Activated naive CD4-positive, alpha-beta T cell treated with Interleukin-2 at 50 U/mL for 16 hours (primary cell): ENCODE measurements around the gene JMJD8.

ENCODE experiments used
- DNase-seq: peaks from one replicate; pipeline ENCODE4 v3.0.0-alpha.2; 2020

JMJD8 gene

DNA sequence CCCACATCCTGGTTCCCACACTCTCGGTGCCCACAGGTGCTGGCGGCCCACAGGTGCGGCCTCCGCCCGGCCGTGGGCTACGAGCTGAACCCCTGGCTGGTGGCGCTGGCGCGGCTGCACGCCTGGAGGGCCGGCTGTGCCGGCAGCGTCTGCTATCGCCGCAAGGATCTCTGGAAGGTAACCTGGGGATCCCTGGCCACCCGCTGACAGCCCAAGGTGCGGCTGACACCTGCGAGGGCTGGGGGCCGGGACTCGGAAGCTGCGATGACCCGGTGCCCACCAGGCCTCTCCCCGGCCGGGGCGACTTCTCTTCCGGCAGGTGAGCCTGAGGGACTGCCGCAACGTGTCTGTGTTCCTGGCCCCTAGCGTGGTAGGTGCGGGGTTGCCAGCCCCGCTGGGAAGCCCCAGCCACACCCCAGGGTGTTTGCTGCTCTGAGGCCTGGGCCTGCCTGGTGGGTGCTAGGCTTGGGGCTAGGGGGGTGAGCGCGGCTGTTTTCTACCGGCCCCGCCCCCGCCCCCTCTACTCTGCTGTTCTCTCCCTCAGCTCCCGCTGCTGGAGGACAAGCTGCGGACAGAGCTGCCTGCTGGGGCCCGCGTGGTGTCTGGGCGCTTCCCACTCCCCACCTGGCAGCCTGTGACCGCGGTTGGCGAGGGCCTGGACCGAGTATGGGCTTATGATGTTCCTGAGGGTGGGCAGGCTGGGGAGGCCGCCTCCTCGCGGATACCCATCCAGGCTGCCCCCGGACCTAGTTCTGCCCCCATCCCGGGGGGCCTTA is 37.8 kb upstream of the JMJD8 start:
- no peak for DNase-seq

- peak; percentile 72 for DNase-seq
These were observed 37.0 kb upstream of the JMJD8 start, which contains the start of gene ANTKMT for GRCh38 chr16:720990-721764. TSS of gene ANTKMT (plus strand) at chr16:721146. CDS start at chr16:721275, 129 bp downstream.

DNA sequence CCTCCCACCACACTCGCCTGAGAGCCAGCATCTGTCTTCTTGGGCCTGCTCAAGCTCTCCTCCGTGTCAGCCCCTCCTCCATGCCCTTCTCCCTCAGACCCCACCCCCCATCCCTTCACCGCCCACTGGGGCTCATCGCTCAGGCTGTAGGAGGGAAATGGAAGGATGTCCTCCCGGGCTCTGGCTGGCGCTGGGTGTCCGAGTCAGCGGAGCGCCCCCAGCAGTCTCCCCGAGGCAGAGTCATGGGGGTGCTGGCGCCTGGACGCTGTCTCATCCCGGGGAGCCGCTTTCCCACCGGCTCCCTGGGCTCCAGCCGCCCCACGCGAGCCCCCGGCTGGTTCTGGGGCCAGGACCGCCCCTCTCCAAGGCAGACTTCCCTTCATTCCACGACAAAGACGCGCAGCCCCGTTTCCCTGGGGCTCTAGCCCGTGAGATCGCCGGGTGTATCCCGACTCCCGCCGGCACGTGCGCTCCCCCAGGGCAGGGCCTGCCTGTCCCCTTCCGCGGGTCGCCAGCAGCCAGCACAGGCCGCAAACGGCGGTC is 36.4 kb upstream of the JMJD8 start:
- DNase-seq: peak; percentile 35

- DNase-seq: no peak
These were observed 35.8 kb upstream of the JMJD8 start for GRCh38 chr16:719815-720446.

DNA sequence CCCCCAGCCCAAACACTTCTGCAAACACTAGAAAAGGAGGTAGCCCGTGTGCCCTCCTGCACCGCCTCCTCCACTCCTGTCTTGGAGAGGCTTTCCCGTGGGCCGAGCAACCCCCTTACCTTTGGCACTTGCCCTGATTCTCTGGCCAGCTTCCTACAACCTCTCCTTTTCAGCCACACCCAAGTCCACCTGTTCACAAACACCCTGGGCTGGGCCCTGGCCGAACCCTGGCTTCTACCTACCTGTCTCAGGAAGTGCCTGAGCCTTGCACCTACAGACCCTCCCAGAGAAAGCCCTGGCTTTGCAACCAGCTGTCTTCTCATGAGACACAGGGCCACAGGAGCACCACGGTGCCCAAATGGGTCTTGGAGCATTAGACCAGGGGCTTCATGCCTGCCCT is 34.8 kb upstream of the JMJD8 start:
- DNase-seq: no peak

- DNase-seq: no peak
These were observed 34.3 kb upstream of the JMJD8 start for GRCh38 chr16:718389-718788.

- DNase-seq: no peak
These were observed 33.5 kb upstream of the JMJD8 start for GRCh38 chr16:717450-718245.

DNA sequence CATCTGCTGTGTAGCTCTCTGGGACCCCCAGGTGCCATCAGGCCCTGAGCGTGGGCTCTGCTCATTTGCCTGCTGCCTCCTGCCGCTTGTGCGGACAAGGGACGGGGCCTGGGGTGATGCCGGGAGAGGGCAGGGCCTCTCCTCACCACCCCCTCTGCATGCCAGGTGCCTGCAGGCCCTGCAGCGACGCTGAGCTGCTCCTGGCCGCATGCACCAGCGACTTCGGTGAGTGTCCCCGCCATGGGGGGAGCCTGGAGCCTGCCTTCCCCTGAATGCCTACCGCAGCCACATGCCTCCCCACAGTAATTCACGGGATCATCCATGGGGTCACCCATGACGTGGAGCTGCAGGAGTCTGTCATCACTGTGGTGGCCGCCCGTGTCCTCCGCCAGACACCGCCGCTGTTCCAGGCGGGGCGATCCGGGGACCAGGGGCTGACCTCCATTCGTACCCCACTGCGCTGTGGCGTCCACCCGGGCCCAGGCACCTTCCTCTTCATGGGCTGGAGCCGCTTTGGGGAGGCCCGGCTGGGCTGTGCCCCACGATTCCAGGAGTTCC is 32.7 kb upstream of the JMJD8 start:
- DNase-seq: no peak

DNA sequence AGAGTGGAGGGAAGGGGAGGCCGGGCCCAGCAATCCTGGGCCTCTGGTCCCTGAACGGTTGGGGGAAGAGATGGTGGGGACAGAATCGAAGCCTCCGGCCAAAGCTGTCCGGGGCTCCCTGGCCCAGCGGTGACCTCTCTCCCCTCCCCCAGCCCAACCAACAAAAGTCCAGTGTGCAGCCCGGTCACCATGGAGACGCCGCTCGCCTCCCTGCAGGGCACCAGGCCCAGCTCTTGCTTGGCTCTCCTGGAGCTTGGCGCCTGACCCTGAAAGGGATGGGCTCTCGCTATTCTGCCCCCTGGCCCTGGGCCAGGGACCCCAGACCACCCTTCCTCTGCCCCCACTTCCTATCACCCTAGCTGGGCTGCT is 32.0 kb upstream of the JMJD8 start:
- DNase-seq: no peak

- DNase-seq: no peak
These were observed 31.5 kb upstream of the JMJD8 start for GRCh38 chr16:715477-716199.

- DNase-seq: peak; percentile 90
These were observed 30.7 kb upstream of the JMJD8 start, which contains the start of gene METRN for GRCh38 chr16:714558-715476. TSS of gene METRN (plus strand) at chr16:715118. CDS start at chr16:715290, 172 bp downstream.

- no peak for DNase-seq
These were observed 29.9 kb upstream of the JMJD8 start for GRCh38 chr16:714079-714478.

GRCh38 chr16:712740-713250 is 28.7 kb upstream of the JMJD8 start:
- peak; percentile 50 for DNase-seq

DNA sequence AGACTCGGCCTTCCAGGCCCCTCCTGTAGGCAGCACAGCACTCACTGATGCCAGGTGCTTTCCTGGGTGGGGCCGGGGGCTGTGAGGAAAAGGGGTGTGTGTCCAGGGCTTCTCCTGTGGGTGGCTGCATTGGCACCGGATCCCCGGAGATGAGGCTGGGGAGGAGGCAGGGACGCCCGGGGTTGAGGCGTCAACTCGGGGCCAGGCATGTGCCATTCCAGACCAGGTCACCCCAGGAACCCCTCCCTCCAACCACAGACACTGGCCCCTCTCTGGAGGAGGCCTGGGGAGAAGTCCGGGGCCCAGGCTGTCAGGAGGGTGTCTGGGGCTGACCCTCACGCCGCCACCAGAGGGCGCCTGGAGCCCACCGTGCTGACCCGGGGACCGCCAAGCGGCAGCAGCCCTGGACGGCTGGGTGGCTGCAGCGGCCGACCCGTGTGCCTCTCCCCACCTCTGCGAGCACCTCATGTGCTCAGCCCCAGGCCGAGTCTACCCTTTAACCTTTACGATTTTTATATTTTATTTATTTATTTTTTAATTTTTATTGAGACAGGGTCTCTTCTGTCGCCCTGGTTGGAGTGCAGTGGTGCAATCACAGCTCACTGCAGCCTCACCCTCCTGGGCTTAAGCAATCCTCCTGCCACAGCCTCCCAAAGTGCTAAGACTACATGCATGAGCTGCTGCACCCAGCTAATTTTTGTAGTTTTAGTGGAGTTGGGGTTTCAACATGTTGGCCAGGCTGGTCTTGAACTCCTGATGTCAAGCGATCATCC is 27.6 kb upstream of the JMJD8 start:
- peak; percentile 82 for DNase-seq

DNA sequence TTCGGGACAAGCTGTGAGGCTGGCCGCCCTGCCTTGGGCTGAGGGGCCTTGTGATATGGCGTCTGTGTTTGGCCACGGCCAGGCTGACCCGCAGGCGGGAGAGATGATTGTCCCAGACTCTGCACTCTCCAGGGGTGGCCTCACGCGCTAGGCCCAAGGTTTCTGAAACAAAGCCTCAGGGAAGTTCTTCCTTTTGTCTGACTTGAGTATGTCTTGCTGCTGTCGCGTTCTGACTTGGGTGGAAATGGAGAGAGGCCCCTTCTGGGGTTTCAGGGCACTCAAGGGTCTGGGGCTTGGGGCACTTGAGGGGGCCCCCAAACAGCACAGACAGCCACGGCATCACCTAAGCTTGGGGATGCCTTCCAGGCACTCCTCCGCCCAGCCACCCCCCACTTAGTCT is 26.9 kb upstream of the JMJD8 start:
- DNase-seq: no peak

GRCh38 chr16:710500-711075 is 26.5 kb upstream of the JMJD8 start:
- no peak for DNase-seq

- DNase-seq: no peak
These were observed 25.7 kb upstream of the JMJD8 start for GRCh38 chr16:709566-710499.

DNA sequence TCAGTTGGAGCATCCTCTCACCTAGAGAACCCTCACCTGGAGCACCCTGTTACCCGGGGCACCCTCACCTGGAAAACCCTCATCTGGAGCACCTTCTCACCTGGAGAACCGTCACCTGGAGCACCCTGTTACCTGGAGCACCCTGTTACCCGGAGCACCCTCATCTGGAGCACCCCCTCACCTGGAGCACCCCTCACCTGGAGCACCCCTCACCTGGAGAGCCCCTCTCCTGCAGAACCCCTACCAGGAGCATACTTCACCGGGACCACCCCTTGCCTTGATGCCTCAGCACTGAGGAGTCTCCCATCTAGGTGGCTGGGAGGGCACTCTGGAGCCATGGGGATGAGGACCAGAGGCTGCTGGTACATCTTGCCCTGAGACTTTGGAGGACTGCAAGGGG is 24.8 kb upstream of the JMJD8 start:
- no peak for DNase-seq
